Mesenteric fat pad (tissue), 1 donor: ENCODE data around the gene ADCYAP1R1. TPM values are rescaled to one million over a fixed set of nuclear protein-coding genes. Genes with fewer than 3 reads are reported as not detected.

ENCODE experiments used
- DNase-seq: peaks from one replicate; pipeline ENCODE4 v3.0.0-alpha.2; 2020; ENCODE audit warnings: low spot score
- total RNA-seq: library from RNA; stranded (reverse); fragmentation: NEBNext Ultra II Directional; extraction: Animal tissue kit (Norgen Biotek cat#: 25700); gene quantifications from one replicate; pipeline ENCODE4 v1.2.1, GENCODE V29; 2021
- donor health status: DM: yes; HTN: yes; CAD: no.

Gene ADCYAP1R1
- total RNA-seq, 1 donor from 2014 or later: 2.5 TPM

DNA sequence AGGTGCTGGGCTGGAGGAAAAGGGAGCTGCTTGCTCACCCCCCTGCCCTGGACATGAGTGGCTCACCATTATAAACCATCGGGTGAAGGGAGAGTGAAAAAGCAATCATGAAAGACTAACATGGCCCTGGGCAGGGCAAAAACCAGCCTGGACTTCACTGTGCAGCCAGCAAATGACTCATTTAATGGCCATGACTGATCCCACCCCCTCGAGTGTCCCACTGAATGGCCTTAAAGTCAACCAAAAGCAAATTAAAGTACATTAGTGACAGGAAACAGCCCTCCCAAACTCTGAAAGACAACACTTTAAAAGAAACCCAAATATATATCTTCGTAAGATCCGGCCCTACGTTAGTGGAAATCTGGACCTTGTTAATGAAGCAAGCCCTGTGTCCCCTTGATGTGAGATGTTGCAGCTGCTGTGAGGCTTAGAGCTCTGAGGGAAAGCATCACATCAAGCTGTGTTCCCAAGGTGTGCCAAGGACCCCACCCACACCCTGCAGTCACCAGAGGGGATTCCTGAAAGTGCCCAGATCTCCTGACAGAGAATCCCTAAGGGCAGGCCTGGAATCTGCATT lies 31.2 kb downstream of the ADCYAP1R1 start:
- no peak for DNase-seq

- no peak for DNase-seq
Observed at GRCh38 chr7:31084226-31084625, 32.1 kb downstream of the ADCYAP1R1 start.

GRCh38 chr7:31087351-31087750 lies 35.2 kb downstream of the ADCYAP1R1 start:
- DNase-seq: no peak

DNA sequence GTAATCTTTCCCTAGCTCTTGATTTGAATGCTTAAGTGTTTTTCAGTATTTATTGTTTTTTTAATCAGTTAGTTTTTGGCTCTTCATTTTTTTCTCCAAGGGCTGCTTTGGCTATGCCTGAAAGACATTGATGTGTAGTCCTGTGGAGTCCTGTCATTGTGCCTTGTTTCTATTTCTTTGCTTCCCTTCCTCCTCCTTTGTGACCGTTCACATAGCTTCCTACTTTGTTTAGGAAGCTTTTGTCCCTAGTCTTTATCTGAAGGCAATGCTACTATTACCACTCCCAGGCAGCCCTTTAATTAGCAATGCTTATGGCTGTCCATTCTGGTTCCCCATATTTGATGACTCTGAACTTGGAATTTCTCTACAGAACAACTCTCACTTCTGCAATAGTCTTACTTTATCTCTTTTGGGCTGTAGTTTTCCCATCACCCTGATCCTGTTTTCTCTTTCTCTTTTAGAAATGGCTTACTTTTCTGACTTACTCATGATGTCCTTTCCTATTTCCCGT lies 39.9 kb downstream of the ADCYAP1R1 start:
- DNase-seq: no peak

DNA sequence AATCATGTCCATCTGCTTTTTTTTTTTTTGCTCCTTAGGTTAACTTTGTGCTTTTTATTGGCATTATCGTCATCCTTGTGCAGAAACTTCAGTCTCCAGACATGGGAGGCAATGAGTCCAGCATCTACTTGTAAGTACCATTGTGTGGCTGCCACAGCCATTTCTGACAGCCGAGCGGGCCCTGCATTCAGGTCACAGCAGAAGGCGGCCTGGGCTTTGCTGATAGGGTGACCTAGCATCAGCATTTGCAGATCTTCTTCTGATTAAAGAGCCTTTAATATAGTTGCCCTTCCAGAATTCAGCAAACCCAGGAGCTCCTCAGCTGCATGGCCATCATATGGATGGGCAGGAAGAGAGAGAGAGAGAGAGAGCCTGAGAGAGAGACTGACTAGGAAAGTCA lies 40.5 kb downstream of the ADCYAP1R1 start:
- DNase-seq: peak; percentile 72

DNA sequence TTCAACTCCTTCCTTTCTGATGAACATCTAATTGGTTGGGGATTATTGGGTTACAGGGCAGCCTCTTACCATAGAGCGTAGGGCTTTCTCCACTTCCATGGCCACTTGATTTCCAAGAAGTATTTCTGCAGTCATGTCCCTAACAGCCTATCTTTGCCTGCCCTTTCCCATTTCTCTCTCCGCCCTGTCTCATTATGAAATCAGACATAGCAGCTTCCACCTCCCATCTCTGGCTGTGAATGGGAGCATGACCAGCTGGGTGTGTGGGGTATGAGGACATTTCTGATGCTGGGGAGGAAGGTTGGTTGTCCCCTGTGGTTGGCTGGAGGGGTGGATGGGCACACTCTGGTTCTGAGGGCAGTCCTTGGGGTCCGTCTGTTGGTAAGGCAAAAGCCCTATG lies 41.2 kb downstream of the ADCYAP1R1 start:
- peak; percentile 26 for DNase-seq

- peak; percentile 41 for DNase-seq
Observed at GRCh38 chr7:31094271-31094670, 42.2 kb downstream of the ADCYAP1R1 start.

GRCh38 chr7:31095286-31096197 lies 43.4 kb downstream of the ADCYAP1R1 start:
- DNase-seq: peak; percentile 79

- peak; percentile 60 for DNase-seq
Observed at GRCh38 chr7:31096198-31096876, 44.2 kb downstream of the ADCYAP1R1 start.

DNA sequence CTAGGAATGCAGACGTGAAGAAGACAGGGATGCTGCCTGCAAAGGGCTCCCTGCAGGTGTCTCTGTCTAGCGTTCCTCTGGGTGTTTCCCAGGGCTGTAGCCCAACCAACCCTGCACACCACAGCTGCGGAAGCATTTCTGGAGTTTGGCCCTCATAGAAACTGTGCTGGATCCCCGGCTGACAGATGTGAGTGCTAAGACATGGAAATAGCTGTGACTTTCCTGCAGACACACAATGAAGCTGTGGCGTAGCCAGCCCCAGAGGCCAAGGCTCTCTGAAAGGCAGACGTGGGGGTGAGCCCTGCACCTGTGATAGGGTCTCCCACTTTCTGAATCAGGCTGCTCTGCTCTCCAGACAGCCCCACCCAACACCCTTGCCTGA lies 44.8 kb downstream of the ADCYAP1R1 start:
- DNase-seq: peak; percentile 74

- peak; percentile 62 for DNase-seq
Observed at GRCh38 chr7:31098642-31099360, 46.7 kb downstream of the ADCYAP1R1 start.

DNA sequence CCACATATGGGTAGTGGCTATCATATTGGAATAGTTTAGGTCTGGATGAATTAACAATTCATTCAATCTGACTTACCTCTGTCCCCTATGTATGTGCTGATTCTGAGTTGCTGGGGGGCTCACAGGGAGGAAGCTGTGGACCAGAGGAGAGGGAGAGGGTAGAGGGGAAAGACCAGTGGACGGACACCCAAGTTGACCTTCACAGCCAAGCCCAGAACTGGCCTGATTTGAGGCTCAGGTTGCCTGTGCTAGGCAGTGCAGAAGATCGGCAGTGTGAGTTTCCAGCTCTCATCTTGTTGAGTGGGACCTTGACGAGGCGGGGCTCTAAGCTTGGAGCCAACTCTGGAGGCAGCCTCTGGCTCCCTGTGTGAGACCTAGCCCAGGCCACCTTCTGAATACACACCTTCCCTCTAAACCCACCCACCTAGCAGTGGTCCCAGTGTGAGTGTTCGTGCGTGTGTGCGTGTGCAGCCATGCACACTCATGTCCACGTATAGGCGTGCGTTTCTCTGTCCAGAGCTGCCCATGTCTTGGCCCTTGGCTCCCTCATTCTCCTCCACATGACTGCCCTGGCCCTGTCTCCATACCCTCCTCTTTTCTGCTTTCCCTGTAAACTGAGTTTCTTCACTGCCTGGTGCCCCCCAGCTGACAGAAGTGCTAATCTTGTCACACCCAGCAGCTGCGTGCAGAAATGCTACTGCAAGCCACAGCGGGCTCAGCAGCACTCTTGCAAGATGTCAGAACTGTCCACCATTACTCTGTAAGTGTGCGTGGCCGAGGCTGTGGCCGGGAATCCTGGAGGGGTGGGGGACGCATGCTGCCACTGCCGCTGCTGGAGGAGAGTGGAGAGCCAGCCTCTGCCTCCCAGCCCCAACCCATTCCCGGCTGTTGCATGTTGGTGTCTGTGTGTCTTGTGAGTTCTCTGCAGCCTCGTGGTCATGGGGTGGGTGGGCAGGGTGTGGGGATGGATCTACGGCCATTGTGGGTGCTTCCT lies 47.6 kb downstream of the ADCYAP1R1 start:
- DNase-seq: peak; percentile 81

DNA sequence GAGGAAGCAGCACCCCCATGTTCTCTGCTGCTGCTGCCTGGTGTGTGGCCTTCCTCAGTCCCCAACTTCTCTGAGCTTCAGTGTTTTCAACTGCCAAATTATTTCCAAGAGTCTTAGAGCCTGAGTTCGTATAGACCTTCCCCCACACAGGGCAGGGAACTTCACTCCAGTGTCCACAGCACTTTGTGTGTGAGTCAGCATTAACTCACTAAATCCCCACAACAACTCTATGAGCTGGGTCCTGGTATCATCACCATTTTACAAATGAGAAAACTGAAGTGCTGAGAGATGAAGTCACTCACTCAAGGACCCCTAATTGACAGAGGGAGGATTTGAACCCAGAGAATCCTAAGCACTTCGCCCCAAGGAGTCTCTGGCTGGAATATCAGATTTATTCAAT lies 48.3 kb downstream of the ADCYAP1R1 start:
- no peak for DNase-seq

GRCh38 chr7:31100871-31101270 lies 48.8 kb downstream of the ADCYAP1R1 start:
- DNase-seq: peak; percentile 55

DNA sequence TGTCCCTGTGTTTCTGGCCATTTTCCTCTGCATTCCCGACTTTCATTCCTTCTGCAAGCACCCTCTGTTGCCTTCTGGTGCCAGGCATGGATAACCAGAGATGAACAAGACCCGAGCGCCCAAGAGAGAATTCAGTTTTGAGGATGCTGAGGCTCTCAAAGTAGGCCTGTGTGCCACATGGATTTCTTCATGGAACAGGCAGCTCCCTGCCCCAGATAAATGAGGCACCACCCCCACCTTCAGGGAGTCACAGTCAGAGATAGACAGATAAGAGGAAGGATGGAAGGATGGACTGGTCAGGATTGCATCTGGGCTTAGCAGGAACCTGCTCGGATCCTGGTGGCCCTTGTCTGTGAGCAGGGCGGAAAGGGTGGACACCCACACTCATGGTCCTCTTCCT lies 49.4 kb downstream of the ADCYAP1R1 start:
- peak; percentile 45 for DNase-seq

GRCh38 chr7:31102151-31102972 lies 50.3 kb downstream of the ADCYAP1R1 start:
- DNase-seq: peak; percentile 67

DNA sequence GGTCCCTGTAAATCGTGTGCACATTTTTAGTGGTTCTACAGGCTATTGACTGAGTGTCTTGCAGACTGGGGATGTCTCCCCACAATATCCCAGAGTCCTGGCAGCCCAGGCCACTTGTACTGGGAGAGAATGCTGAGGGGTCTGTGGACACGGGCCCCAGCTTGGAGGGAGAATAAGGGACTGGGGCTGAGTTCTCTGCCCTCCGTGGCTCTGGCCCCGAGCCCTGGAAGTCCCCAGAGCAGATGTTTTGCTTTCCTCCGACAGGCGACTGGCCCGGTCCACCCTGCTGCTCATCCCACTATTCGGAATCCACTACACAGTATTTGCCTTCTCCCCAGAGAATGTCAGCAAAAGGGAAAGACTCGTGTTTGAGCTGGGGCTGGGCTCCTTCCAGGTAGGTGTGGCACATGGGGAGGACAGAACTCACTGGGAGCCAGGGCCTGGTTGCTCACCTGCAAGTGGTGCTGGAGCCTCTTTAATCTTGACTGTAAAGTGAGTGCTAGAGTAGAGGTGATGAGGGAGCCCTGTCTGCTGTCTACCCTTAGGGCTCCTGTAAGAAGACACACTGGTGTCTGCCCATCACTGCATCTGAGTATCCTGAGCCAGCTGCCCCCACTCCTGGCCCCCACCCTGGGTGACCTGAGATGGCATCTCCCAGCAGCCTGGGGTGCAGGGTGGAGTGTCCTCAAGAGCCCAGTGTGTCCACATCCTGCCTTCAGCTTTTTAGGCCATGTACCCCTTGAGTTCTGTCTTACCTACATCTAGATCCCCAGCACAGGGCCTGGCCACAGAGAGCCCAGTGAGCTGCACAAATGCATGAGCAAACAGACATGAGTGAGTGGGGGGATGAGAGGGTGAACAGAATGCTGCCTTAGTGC lies 51.1 kb downstream of the ADCYAP1R1 start:
- DNase-seq: peak; percentile 86
